Right lobe of liver (tissue), 4 donors: ENCODE results near the gene LAMA1.

ENCODE experiments used
- CTCF ChIP-seq, 4 donors: fragments of 200-600 bp in 3 of 4; fragments of 450-650 bp in 1 of 4; IDR thresholded peaks; one replicate each; pipeline versions ENCODE4 v1.5.1 to v1.8.0; 2016 to 2022; ENCODE audit warnings: antibody characterized with exemption in 4 of 4, mild to moderate bottlenecking in 2 of 4
- POLR2A ChIP-seq: fragments of 450-650 bp; IDR thresholded peaks from one replicate; pipeline ENCODE4 v1.6.1; 2017; ENCODE audit warnings: antibody characterized with exemption, mild to moderate bottlenecking
- donor health status: DM: no; HTN: no; CAD: no.
- donor health status: DM: no; HTN: no; CAD: no.
- donor health status: DM: no; HTN: yes; CAD: no.

GRCh38 chr18:7048081-7048480 lies 69.5 kb downstream of the LAMA1 start:
- TF ChIP-seq CTCF (IDR thresholded peaks at IDR 0.05) (no peak), POLR2A (no peak)
